Erythroblast (primary cell): ENCODE measurements around the gene CELF4.

ENCODE experiments used
- DNase-seq, 2 experiments: peaks; one replicate each; lab custom pipeline; 2025; lab: John Stamatoyannopoulos, UW
- GATA1 ChIP-seq: IDR thresholded peaks from 2 replicates; pipeline ENCODE4 v1.6.1; 2011; ENCODE audit warnings: low read depth, mild to moderate bottlenecking, control low read depth, low read length, moderate library complexity
- POLR2A ChIP-seq: IDR thresholded peaks from 2 replicates; pipeline ENCODE4 v1.6.1; 2011; ENCODE audit warnings: mild to moderate bottlenecking, low read length

CELF4 gene

DNA sequence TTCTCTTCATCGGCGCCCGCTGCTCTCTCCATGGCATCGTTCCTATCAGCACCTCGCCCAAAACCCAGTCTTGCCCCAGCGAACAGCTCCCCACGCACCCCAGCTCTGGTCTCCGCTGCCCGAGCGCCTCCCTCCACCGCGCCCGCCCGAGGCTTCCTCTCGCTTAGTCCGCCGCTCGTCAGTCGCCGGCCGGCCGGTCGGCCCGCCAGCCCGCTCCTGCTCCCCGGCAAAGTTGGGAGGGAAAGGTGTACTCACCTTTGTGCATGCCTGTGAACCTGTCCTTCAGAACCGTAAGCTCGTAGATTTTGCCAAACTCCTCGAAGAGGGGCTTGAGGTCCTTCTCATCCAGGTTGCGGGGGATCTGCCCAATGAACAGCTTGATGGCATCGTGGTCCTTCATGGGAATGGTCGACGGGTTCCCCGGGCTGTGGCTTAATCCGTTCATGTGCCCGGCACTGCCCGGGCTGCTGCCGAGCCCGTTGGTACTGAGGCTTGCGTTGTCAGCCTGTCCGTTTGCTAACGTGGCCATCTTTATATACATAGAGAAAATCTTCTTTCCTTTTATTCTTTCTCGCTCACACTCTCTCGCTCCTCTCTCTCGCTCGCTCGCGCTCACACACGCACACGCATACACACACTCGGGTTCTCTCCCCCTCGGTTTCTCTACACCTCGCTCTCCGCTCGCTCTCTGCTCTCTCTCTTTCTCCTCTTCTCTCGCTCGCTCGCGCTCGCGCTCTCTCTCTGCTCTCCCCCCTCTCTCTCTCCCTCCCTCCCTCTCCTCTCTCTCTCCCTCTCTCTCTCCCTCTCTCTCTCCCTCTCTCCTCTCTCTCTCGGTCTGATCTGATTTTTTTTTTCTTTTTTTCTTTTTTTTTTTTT is at the start of gene CELF4:
CELF4 (minus strand) TSS at position 698 of the 876 bp plus-strand sequence.
- DNase-seq = no peak
- TF ChIP-seq GATA1 (no peak), POLR2A (no peak)

DNA sequence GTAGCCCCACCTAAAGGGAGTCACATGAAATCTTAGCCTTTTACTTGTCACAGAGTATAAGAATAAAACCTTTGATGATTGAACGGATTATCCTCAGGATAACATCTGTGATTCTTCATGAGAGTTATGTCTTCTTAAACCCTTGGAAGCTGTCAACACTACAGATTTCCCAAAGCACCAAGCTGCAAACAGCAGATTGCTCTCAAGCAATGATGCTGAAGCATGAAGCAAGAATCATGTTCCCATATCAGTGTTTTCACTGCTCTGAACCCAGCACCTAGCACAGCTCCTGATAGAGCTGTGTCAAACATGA is 47.6 kb upstream of the CELF4 start:
- no peak for DNase-seq
- TF ChIP-seq POLR2A (no peak), GATA1 (no peak)

DNA sequence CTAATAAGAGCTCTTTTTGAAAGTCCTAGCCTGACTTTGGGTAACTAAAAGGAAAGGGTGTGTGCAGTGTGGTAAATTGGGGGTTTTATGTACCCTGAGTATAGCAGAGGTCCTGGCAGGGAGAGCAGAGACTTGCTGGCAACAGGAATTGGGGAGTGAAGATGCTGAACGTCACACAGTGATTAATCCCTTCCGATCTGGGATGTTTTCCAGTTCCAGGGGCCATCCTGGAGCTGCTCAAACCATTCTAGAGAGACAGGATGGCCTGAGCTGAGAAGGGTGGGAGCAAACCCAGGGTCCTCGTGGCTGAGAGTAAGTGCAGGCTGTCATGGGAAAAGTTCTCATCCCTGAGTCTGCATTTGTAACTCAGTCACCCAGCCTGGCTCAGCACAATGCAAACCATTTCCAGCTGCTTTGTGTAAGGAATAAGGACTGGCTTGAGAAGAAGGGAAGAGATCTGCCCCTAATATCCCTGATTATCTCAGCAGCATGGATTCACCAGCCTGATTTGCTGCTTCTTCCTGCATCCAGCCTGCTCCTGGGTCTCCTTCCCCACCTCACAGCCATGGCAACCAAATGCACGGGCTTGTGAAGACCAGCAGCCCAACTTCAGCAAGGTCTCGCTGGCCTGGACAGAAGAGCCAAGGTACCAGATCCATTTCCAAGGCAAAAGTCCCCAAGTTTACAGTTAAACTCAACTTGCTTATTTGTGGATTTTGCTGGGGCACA is 47.1 kb upstream of the CELF4 start:
- no peak for DNase-seq
- TF ChIP-seq GATA1 = no peak
- no peak for TF ChIP-seq POLR2A

DNA sequence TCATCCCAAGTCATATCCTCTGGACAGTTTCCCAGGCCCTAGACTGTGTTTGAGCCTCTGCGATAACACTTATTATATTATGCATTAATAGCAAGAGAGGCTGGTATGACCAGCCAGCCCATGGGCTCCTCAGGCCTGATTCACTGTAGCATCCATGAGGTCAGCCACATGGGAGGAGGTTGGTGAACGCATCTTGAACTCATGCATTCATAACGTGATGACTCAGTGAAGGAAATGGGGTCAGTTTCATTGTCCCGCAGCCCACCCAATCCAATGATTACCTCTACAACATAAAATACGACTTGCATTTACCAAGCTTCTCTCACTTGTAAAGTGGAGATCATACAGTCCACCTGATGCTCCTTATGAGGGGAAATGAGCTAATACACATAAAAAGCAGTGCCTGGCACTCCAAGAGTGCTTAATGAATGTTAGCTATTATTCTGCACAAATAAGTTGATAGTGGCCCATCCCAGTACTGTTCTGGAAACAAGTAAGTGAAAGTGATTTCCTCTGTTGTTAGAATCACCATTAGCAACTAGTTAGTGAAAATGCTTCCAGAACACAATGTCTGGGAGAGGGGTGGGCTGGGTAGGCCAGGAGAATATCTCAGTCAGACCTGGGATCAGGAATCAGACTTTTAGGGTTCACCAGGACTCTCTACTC is 46.1 kb upstream of the CELF4 start:
- no peak for TF ChIP-seq GATA1
- TF ChIP-seq POLR2A = no peak
- no peak for DNase-seq

DNA sequence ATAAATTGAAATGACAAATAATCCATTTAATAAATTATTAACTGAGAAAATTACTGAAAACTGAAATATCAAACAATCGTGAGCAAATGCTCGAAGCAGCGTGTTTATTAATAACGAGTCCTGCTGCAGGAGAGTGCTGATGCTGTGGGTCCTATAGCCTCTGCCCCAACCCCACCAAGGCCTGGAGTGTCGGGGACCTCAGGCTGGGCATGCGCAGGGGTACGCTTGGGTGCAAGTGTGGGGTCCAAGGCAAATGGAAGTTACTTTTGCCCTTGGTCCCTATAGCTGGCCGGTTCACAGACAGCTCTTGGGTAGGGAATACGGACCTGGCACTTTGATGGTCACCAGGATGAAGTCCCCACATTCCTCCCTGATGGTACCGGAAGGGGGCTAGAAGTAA is 43.3 kb upstream of the CELF4 start:
- TF ChIP-seq GATA1 (no peak), POLR2A (no peak)
- no peak for DNase-seq

DNA sequence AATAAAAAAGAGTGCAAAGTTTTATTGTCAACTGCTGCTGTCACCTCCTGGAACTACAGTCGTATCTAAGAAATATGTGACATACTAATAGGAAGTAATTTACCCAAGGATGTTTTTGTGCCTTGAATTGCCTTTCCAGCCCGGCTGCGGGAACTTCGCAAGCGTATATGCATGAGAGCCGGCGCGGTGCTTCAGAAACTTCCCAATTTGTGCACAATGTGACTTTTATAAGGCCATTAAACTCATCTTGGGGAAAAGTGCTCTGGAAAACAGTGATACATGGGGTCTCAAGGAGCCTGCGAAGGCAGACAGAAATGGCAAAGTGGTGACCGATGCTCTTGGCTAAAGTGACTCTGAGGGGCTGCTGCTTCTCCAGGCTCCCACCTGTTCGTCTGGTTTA is 41.7 kb upstream of the CELF4 start:
- TF ChIP-seq POLR2A (no peak), GATA1 (no peak)
- no peak for DNase-seq

DNA sequence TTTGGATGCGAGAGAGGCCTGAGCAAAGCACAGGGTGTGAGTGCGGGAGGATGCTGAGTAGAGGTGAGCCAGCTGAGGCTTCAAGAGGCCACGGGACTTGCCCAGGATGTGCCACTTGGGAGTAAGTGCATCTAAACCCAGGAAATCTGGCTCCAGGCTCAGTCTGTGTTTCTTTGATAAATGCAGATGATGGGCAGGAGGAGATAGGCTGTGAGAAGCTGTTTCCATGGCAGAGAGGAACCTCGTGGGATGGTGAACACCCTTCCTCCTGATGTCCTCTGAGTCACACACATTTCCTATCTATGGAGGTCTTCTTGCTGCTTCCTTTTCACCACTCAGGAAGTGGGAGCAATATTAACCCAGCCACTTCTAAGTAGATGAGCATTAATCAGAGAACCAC is 38.4 kb upstream of the CELF4 start:
- TF ChIP-seq GATA1 = no peak
- TF ChIP-seq POLR2A = no peak
- no peak for DNase-seq

DNA sequence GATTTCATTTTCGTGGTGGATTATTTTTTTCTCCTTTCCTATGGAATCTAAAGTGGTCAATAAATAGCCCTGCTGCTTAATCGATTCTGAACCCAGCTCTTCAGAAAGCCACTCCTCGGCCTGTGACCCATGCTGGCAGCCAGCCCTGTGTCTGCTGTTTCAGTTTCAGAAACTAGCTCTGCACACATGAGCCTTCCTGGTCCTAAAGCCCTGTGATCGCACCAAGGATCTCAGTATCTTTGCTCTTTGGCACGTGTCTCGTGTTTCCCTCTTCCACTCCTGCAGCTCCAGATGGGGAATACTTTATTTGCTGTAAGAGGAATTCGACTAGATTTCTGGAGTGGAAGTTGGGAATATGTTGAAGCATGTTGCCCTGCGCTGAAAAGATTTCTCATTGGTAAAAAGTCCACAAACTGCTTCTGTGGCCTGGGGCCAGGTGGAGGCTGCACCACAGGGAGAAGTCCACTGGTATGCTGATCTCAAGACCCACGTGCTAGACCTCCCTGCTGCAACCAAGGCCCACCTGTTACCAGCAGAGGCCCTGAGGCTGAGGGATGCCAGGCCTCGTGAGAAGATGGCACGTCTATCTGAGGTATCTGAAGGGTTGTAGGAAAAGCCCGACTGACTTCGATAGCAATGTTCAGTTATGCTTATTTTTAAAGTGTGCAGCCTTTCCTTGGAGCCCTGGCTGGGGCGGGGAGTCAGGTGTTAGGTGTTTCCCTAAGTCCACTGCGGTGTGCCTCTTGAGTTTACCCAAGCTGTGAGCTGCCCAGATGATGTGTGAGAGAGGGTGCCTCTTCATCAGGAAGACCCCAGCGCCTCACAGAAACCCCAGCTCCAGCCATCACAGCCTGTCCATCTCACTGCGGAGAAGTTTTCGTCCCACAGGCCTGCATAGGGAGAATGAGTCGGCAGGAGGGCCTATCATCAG is 33.6 kb upstream of the CELF4 start:
- no peak for TF ChIP-seq POLR2A
- no peak for TF ChIP-seq GATA1
- no peak for DNase-seq

DNA sequence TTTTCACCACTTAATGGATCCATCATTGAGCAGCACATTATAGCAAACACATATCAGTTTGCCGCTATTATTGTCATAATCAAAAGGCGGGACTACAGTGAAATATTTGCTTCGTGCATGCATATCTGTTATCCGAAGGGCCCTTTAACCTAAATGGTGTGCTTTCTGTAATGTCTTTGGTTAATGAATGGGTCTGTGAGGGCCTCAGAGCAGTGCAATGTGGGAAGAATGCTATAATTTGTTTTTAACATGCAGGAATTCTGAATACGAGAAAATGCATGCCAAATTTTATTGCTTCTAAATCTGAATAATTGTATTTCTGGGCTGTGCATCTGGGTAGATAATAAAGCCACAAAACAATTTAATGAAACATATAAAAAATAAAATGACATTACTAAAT is 32.8 kb upstream of the CELF4 start:
- no peak for TF ChIP-seq GATA1
- no peak for TF ChIP-seq POLR2A
- DNase-seq = no peak

DNA sequence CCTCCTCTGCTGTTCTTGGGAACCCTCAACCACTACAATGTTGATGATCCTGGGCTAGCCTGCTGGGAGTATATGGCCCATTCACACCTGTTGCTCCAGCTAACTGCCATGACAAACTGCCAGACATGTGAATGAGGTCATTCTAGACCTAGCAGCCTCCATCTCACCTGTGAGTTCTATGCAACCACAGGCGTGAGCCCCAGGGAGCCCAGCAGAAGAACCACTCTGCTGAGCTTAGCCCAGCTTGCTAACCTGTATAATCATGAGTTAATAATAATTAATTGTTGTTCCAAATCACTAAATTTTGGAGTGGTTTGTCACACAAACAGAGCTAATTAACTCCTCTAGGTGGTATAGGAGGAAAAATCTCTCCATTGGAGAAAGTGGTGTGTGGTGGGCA is 24.7 kb upstream of the CELF4 start:
- no peak for TF ChIP-seq POLR2A
- DNase-seq = no peak

DNA sequence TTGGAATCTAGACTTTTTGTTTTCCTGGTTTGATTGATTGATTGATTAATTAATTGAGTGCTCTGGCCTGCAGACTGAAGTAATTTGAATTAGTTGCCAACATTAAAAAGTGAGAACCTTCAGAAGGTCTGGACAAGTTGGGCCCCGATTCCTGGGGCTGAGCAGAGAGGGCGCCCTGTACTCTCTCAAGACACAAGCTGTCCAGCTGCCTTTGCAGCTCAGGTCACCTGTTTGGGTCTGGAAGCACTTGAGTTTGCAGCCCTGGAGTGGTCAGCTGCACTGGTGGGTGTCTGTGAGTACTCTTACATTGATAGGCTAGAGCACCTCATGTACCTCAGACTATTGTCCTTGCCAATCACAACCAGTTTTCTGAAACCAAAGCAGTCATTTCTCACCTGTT is 22.7 kb upstream of the CELF4 start:
- TF ChIP-seq POLR2A (no peak), GATA1 (no peak)
- no peak for DNase-seq

DNA sequence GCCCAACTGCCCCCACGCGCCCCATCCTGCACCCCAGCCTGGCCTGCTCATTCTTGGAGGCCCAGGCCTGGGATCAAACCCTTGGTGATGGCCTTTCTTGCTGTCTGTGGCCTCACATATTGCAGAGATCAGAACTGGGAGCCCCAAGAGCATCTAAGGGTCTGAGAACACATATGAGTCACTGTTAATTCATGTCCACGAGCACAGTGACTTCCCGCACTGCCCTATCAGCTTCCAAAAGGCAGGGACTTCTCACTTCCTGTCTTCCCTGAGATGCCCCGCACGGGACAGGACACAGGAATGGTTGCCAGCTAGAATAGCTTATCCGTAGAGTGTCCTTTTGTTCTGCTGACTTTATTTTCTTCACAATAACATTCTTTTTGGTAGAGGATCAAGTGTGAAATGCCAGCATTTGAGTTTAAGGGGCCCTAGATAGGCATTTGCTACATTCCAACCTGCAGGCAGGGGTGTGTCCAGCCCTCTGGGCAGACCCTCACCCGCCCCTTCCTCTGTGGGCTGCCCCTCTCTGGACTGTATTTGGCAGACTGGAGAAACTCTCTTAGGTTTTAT is 21.1 kb upstream of the CELF4 start:
- TF ChIP-seq GATA1 = no peak
- no peak for TF ChIP-seq POLR2A
- no peak for DNase-seq
